GM10847 (cell line): Measurements from ENCODE around the gene DHRS12.

Experiments
- POLR2A ChIP-seq: IDR thresholded peaks from 2 replicates; pipeline ENCODE4 v1.6.1; 2011; ENCODE audit not compliant: insufficient read length; ENCODE audit errors: extremely low read depth

The DHRS12 gene

GRCh38 chr13:51721496-51721895, 82.5 kb downstream of the DHRS12 start:
- no peak for TF ChIP-seq POLR2A

- no peak for TF ChIP-seq POLR2A
Observed at GRCh38 chr13:51719394-51719793, 84.6 kb downstream of the DHRS12 start.
